ENCODE measurements around the gene INKA2. TPM values are rescaled to one million over a fixed set of nuclear protein-coding genes. Genes with fewer than 3 reads are reported as not detected.

INKA2 gene
- total RNA-seq, 1 experiment from 2014 or later: 0.62 TPM

DNA sequence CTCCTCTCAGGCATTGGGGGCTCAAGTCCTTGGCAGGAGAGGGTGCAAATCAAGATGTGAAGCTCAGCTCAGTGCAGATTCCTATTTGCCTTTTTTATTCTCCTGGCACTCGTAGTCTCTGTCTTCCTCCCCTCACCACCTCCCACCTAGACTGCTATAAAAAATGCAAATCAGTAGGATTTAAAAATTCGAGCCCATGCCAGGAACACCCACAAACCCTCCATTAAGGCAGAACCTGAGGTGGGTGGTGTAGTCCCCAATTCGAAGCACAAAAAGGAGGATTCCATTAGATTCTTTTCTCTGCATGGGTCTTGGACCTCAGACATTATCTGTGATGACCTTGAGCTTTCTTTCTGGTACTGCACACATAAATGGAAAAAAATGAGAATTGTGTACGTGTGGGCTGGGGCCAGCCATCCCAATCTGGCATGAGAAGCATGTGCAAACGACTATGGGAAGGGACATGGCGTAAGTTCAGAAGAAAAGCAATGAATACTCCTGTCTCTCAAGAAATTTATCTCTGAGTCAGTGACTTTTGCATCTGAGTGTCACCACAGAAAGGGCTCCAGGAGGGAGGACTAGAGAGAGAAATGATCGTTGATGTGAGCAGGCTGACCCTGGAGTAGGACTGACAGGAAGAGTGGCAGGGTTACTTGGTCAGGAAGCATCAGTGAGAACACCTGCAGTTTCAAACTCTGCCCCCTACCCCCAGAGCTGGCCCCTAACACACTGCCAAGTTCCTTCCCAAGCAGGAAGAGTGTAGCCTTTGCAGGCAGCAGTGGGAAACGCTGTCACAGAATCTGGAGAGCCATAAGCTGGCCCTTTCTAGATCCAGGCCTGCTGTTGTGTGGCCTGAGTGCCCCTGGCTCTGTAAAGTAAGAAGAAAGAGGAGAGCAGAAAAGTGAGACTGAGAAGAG is 1.7 kb downstream of the INKA2 start:
- POLR2A ChIA-PET (ENCODE audit: low non-redundant PET): interaction anchor here (0.7 kb wide), 1 partner anchor 1712 kb away, joined by 3 read pairs; no protein-coding TSS in a partner anchor
- peak overlapping the region; percentile 54 for H3K27ac ChIP-seq (ENCODE audit: low read depth, low read length, poor library complexity, severe bottlenecking)

DNA sequence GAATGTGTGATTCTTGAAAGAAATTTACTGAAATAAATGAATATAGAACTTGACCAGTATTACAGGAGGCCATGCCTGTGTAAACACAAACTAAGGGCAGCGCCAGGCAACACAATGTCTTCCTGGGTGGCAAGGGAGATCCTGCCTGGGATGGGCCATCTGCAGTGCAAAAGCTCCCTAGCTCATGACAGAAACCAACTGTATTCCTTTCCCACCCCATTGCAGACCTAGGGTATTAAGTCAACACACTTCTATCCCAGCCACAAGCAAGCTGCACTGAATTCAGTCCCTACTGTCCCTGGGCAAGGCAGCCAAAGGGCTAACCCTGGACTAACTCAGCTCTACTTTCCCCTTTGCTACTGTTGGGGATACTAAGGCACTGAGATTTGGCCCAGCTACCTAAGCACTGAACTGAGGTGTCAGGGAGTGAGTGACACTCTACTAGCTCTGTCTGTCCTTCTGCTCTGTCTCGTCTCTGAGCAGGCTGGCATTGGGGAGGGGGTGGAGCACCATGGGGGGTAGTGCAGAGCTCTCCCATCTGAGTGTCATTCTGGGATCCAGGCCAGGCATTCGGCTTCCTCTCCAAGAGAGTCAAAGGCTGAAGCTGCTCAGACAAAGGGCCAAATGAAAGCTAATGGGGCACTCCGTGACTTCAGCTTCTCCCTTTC is 2.5 kb downstream of the INKA2 start:
- intact Hi-C loops (cut with micrococcal nuclease; ENCODE audit: unreplicated experiment): no loop called here
- DNase-seq (ENCODE audit: low spot score): peak; percentile 68
- H3K4me1 ChIP-seq (ENCODE audit: insufficient read depth, low read length, poor library complexity, severe bottlenecking): peaks cover 46% of the 10 kb centered on the region
- ChIA-PET POLR2A (ENCODE audit: low non-redundant PET) (interaction anchor here (0.7 kb wide), 1 partner anchor 1712 kb away, joined by 3 read pairs; no protein-coding TSS in a partner anchor), CTCF (interaction anchor here (0.8 to 0.9 kb wide), 2 partner anchors 10 to 22 kb away, joined by 5 to 7 read pairs; no protein-coding TSS in a partner anchor)
- H3K9me3 ChIP-seq (ENCODE audit: low read depth, low read length, poor library complexity, severe bottlenecking): no peaks in the 10 kb centered on the region
- TF ChIP-seq, protein P1, sequence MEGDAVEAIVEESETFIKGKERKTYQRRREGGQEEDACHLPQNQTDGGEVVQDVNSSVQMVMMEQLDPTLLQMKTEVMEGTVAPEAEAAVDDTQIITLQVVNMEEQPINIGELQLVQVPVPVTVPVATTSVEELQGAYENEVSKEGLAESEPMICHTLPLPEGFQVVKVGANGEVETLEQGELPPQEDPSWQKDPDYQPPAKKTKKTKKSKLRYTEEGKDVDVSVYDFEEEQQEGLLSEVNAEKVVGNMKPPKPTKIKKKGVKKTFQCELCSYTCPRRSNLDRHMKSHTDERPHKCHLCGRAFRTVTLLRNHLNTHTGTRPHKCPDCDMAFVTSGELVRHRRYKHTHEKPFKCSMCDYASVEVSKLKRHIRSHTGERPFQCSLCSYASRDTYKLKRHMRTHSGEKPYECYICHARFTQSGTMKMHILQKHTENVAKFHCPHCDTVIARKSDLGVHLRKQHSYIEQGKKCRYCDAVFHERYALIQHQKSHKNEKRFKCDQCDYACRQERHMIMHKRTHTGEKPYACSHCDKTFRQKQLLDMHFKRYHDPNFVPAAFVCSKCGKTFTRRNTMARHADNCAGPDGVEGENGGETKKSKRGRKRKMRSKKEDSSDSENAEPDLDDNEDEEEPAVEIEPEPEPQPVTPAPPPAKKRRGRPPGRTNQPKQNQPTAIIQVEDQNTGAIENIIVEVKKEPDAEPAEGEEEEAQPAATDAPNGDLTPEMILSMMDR (conservative IDR thresholded peaks at IDR 0.05; ENCODE audit: low read depth, low read length): no peak
- TF ChIP-seq EZH2 (IDR thresholded peaks at IDR 0.05; ENCODE audit: borderline replicate concordance, low read depth, low read length, poor library complexity, severe bottlenecking): no peak
- no peak overlapping the region for H3K4me3 ChIP-seq (ENCODE audit: low read depth, low read length, poor library complexity, severe bottlenecking)
- H3K27ac ChIP-seq (ENCODE audit: low read depth, low read length, poor library complexity, severe bottlenecking): peak overlapping the region; percentile 54
- no TSS peak for BruUV-seq (replicated peaks)
- no peaks in the 10 kb centered on the region for H3K36me3 ChIP-seq (ENCODE audit: insufficient read depth, low read length, poor library complexity, severe bottlenecking)
- peaks cover 7% of the 10 kb centered on the region for H3K27me3 ChIP-seq (replicated peaks; ENCODE audit: insufficient read depth, low read depth, low read length, poor library complexity)

More for the DNA sequence above, 1.7 kb downstream of the INKA2 start:
- no peaks in the 10 kb centered on the region for H3K36me3 ChIP-seq (ENCODE audit: insufficient read depth, low read length, poor library complexity, severe bottlenecking)
- H3K4me1 ChIP-seq (ENCODE audit: insufficient read depth, low read length, poor library complexity, severe bottlenecking): peaks cover 46% of the 10 kb centered on the region
- BruUV-seq (replicated peaks): no TSS peak
- intact Hi-C loops (cut with micrococcal nuclease; ENCODE audit: unreplicated experiment): no loop called here
- H3K4me3 ChIP-seq (ENCODE audit: low read depth, low read length, poor library complexity, severe bottlenecking): peak overlapping the region; percentile 59
- H3K27me3 ChIP-seq (replicated peaks; ENCODE audit: insufficient read depth, low read depth, low read length, poor library complexity): peaks cover 7% of the 10 kb centered on the region
- no peak for DNase-seq (ENCODE audit: low spot score)
- CTCF ChIA-PET: interaction anchor here (0.6 to 1.4 kb wide), 3 partner anchors 10 kb away, joined by 3 to 7 read pairs (median 6); no protein-coding TSS in a partner anchor
- TF ChIP-seq, protein P1 (conservative IDR thresholded peaks at IDR 0.05; ENCODE audit: low read depth, low read length): no peak
- TF ChIP-seq EZH2 (IDR thresholded peaks at IDR 0.05; ENCODE audit: borderline replicate concordance, low read depth, low read length, poor library complexity, severe bottlenecking): no peak
- no peaks in the 10 kb centered on the region for H3K9me3 ChIP-seq (ENCODE audit: low read depth, low read length, poor library complexity, severe bottlenecking)

DNA sequence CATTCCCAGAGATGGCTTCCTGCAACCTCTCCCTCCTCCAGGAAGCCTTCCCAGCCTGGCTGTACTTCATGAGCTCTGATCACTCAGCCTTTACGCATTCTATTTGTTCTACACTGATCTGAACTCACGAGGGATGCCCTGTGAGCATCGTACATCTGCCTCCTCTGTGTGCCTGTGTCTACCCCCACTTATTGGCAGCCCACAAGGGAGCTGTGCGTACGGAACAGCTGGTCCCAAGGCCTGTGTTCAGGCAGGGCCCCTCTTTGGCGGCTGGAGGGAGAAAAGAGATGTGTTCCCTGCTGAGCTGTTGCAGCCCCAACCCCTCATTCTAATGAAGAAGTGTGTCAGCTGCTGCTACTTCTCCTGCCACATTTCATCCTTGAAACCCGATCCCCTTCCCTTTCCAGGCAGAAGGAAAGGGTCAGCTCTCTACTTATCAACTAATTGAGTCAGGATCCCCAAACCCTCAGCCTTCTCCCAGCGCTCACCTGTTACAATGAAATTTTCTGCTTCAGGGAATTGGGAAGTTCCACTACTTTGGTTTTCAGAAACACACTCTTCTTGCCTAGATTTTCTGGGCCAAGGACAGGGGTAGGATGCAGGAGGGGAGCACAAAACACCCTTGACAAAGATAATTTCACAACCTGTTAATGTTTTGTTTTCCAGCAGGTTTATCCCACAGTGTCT is 3.2 kb downstream of the INKA2 start:
- peaks cover 2% of the 10 kb centered on the region for H3K27me3 ChIP-seq (replicated peaks; ENCODE audit: insufficient read depth, low read depth, low read length, poor library complexity)
- ChIA-PET POLR2A (ENCODE audit: low non-redundant PET) (no interaction called here), CTCF (interaction anchor here (0.8 to 0.9 kb wide), 2 partner anchors 11 to 21 kb away, joined by 5 to 7 read pairs; no protein-coding TSS in a partner anchor)
- no TSS peak for BruUV-seq (replicated peaks)
- H3K4me1 ChIP-seq (ENCODE audit: insufficient read depth, low read length, poor library complexity, severe bottlenecking): peaks cover 46% of the 10 kb centered on the region
- H3K27ac ChIP-seq (ENCODE audit: low read depth, low read length, poor library complexity, severe bottlenecking): peak overlapping the region; percentile 54
- no peak for TF ChIP-seq EZH2 (IDR thresholded peaks at IDR 0.05; ENCODE audit: borderline replicate concordance, low read depth, low read length, poor library complexity, severe bottlenecking)
- TF ChIP-seq, protein P1 (conservative IDR thresholded peaks at IDR 0.05; ENCODE audit: low read depth, low read length): no peak
- no peaks in the 10 kb centered on the region for H3K9me3 ChIP-seq (ENCODE audit: low read depth, low read length, poor library complexity, severe bottlenecking)
- intact Hi-C loops (cut with micrococcal nuclease; ENCODE audit: unreplicated experiment): no loop called here
- no peaks in the 10 kb centered on the region for H3K36me3 ChIP-seq (ENCODE audit: insufficient read depth, low read length, poor library complexity, severe bottlenecking)
- DNase-seq (ENCODE audit: low spot score): peak; percentile 28
- H3K4me3 ChIP-seq (ENCODE audit: low read depth, low read length, poor library complexity, severe bottlenecking): no peak overlapping the region

Measured in A673 (cell line).